NCI-H748 (cell line): ENCODE measurements around the gene LPAR1.

Experiments used
- DNase-seq: peaks from one replicate; lab custom pipeline; 2025; ENCODE audit not compliant: unreplicated experiment; lab: John Stamatoyannopoulos, UW

LPAR1 gene

DNA sequence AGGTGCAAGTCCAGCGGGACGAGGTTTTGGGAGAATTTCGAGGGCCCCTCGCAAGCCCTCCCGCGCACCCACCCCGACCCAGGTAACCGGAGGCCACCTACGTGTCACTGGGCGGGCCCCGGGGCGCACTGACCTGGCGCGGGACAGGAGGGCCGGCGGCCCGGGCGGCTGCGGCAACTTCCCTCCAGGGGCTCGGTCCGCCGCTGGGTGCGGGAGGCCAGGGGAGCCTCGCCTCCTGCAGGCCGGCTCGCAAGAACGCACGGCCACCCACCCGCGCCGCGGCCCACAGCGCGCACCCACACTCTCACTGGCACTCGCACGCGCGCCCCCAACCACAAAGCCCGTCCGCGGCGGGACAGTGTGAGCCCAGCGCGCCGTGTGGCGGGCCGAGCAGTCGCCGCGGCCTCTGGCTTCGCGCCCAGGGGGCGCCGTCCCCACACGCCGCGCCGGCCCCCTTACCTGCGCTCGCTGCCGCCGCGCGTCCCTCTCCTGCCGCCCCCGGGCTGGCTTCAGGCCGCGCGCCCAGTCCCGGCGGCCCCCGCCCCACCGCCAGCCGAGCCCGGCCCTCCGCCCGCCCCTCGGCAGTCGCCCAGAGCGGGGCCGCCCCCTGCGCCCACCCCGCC, 451 bp downstream of the LPAR1 start:
- peak; percentile 57 for DNase-seq

DNA sequence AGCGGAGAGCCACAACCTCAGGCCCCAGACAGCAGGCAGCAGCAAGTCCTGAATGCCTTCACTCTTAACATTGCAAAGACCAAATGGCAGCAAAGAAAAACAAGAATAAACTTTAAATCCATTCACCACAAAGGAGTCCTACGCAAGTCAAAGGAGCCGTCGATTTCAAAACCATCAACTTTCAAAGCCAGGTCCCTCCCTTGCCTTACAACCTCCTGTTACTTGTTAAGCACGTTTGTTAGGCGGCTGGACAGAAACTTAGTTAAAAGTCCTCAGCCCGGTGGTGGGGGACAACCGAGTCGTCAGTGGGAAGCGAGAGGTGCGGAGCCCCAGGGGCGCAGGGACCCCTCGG, 938 bp downstream of the LPAR1 start:
- peak; percentile 12 for DNase-seq

DNA sequence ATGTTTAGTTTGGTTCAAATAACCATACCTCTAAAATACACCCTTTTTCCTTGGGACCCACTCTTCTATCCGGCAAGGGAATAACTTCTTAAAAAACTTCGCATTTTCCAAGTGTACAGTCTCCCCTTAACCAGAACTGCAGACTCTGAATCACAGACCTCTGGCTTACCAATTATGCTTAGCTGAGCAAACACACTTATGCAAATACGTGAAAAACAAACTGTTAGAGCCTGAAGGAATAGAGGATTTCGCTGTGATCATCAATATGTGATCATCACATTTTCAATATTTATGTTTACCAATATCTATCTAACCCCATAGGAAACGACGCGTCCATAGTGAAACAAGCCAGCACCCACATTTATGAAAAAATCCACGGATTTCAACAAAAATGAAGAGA, 1.3 kb downstream of the LPAR1 start:
- peak; percentile 23 for DNase-seq

GRCh38 chr9:111036429-111036789, 1.9 kb downstream of the LPAR1 start:
- peak; percentile 55 for DNase-seq

DNA sequence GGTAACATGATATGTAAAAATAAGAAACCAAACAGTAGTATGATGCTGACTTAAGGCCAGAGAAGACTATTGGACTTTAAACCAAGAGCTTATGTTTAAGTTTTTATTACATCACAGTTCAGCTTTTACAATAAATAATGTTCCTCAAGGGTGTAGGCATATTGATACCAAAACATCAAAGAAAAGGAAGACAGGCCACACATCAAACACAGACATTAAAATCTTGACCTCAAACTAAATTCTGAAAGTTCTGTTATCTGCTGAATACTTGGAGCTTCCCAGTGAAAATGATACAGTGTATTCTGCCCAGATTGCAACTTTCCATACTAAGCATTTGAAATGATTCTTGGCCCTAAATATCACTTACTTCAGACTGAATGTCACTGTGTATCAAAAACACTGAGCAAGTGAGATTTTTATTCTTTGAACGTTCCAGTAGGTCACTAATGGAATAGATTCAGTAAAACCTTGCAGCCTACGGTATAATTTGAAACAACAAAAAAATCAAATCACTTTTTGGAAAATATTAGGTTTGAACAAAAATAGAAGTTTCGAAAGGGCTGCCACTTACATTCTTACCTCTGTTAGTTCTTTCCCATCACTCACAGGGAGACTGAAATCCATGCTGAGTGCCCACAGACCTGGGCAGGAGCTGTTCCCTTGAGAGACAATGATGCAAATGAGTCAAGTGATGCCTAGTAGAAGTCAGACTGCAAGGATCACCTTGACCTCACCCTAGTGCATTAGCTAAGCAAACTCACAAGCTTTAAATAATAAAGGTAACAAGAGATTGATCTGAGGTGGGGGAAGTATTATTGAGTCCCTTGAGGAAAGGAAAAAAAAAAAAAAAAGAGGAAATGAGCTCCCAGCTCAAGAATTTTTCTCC, 2.5 kb downstream of the LPAR1 start:
- DNase-seq = no peak

GRCh38 chr9:111034898-111035539, 3.3 kb downstream of the LPAR1 start:
- DNase-seq = no peak

DNA sequence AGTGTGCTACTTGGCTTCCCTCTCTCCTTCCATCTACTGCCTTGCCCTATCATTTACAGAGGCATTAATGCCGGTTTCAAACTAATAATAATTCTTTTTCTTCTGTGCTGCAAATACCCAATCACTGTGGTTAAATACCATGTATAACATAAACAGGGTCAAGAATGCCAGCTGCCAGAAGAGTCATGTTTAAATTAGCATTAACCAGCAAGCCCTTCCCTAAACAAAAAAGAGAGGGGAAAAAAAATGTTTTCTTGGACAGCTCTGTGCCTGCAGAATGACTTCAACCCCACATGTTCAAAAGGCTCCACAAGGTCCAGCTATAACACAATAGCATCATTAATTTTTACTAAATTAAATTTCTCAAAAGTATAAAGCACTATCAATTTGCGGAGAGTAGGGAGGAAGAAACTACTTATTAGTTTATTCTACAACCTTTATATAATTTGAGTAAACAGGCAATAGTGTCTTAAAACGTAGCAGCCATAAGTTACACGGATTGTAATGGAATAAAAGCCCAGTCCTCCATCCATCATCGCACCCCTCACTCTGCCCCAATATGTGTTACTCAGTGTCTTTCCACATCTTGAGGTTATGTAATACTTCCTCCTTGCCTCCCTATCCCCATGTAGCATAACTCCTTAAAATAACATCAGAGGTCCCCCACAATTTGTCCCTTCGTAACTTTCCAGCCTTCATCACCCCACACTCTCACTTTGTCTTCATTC, 3.9 kb downstream of the LPAR1 start:
- DNase-seq = no peak

DNA sequence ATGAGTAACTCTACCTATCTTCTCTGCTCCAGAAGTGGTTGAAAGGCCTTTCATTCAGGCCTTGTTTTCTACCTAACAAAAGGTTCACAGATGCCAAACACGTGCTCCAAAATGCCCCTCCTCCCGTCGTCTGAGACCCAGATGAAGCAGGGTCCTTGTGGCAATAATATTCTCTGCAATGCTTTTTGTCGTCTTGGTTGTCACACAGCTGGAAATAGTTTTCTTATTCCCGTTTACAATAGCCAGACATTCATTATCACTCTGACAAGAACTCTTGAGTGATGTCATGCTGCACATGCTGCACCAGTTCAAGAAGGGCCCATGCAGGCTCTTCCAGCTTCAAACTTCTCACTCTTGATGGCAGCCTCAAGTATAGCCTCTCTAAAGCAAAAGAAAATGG, 7.8 kb downstream of the LPAR1 start:
- DNase-seq = no peak

GRCh38 chr9:111029260-111029659, 9.0 kb downstream of the LPAR1 start:
- no peak for DNase-seq

DNA sequence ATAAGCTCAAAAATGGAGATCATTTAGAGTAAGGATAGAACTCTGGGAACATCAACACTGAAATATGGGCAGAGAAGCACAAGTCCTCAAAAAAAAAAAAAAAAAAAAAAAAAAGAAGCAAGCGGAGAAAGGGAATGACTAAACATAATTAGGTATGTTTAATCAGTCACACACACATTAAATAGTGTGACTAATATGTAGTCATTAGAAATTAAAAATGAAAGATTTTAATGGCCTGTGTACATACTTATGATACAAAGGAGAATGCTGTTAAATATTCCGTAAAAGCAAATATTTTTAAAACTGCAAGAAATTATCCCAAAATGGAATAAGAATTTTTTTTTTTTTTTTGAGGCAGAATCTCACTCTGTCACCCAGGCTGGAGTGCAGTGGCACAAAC, 10.5 kb downstream of the LPAR1 start:
- DNase-seq = no peak

GRCh38 chr9:111023128-111023527, 15.1 kb downstream of the LPAR1 start:
- no peak for DNase-seq

- no peak for DNase-seq
Observed at GRCh38 chr9:111020594-111020993, 17.7 kb downstream of the LPAR1 start.

GRCh38 chr9:111016426-111017045, 21.7 kb downstream of the LPAR1 start:
- DNase-seq = no peak

DNA sequence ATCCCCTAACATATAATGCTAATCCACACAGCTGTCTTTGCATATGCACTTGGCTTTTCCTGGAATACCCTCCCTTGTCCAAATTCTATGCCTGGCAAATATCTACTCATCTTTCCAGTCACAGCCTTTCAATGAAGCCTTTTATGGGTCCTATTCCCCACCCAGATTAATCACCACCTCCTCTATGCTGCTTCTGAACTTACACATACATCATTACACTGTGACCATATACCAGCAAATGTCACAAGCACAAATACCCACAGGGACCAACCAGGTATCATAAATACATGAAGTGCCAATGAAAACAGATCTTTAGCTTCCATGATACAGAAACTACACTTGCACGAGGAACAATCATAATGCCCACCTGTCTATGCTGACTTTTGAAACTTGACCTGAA, 22.3 kb downstream of the LPAR1 start:
- DNase-seq = no peak

DNA sequence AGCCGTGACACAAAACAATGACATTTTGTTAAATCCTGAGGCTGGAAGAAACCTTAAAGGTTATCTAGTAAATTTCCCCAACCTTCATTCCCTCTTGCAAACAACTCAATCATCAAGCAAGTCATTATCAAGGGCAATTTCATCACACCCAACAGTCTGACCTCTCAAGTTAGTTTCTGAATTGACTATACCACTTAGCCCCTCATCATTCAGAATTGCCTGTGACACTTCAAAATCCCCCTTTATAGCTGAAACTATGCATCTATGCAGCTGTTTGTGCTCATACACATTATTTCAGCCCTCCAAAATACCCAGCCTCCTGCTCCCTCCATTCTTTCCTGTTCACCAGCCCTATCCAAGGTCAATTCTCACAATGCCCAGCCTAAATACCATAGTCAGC, 24.6 kb downstream of the LPAR1 start:
- DNase-seq = no peak

- peak; percentile 4 for DNase-seq
Observed at GRCh38 chr9:111013250-111013649, 25.0 kb downstream of the LPAR1 start.

GRCh38 chr9:111008158-111009075, 29.9 kb downstream of the LPAR1 start:
- DNase-seq = no peak

- DNase-seq = no peak
Observed at GRCh38 chr9:111005746-111006470, 32.4 kb downstream of the LPAR1 start.

GRCh38 chr9:111004936-111005335, 33.3 kb downstream of the LPAR1 start:
- no peak for DNase-seq
